ENCODE data around the gene STXBP1. TPM values are rescaled to one million over a fixed set of nuclear protein-coding genes. Genes with fewer than 3 reads are reported as not detected.

The STXBP1 gene
- total and polyA plus RNA-seq, 9 donors, result 5.3 to 19.5 (median 13.1) TPM

GRCh38 chr9:127686461-127687393, 74.7 kb downstream of the STXBP1 start:
- no peak overlapping the region for H3K27ac ChIP-seq (ENCODE audit: low read length)
- peaks cover 59% of the 10 kb centered on the region for H3K36me3 ChIP-seq (ENCODE audit: control insufficient read depth, insufficient read depth, low read length)
- 54% methylated on average over 2 of the region's 6 CpGs for WGBS (ENCODE audit: insufficient coverage)
- no peak overlapping the region for H3K4me3 ChIP-seq (ENCODE audit: low read length)
- H3K9me3 ChIP-seq (replicated peaks; ENCODE audit: control insufficient read depth, low read depth, low read length), result no peaks in the 10 kb centered on the region
- H3K27me3 ChIP-seq (ENCODE audit: control insufficient read depth, insufficient read depth, low read length), result no peaks in the 10 kb centered on the region
- no peak for DNase-seq
- H3K4me1 ChIP-seq (ENCODE audit: control insufficient read depth, insufficient read depth, low read length), result peaks cover 4% of the 10 kb centered on the region

DNA sequence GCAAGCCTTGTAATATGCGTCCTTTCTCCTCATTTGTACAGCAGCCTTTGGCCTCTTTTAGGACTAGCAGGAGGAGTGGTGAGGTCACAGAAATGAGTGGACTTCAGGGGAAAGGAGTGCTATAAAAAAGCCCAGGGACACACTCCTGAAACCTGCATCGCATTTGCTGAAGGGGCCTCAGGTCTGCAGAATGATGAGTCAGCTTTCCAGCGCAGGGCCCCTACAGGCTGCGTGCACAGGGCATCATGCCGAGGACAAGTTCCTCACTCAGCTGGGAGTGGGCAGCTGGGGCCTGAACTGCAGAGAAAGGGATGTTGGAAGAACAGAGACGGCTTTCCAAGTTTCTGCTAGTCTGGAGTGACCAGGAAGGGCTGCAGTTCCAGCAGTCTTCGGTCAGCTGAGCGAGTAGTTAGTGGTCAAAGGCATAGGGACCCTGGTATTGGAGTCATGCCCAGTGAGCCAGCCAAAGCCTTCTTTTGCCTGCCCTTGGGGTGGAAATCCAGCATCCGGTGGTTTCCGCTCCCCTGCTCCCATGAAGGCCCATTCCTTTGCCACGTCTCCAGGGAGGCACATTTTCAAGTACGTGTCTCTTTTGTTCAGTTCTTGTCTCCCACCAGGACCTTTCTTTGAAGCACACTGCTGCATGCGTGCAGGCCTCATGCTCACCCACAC, 77.4 kb downstream of the STXBP1 start:
- no peak for DNase-seq
- Histone ChIP-seq H3K9me3 (replicated peaks; ENCODE audit: control insufficient read depth, low read depth, low read length) (no peaks in the 10 kb centered on the region), H3K27me3 (ENCODE audit: control insufficient read depth, insufficient read depth, low read length) (no peaks in the 10 kb centered on the region), H3K27ac (ENCODE audit: low read length) (no peak overlapping the region), H3K4me3 (ENCODE audit: low read length) (no peak overlapping the region), H3K4me1 (ENCODE audit: control insufficient read depth, insufficient read depth, low read length) (peaks cover 6% of the 10 kb centered on the region), H3K36me3 (ENCODE audit: control insufficient read depth, insufficient read depth, low read length) (peaks cover 46% of the 10 kb centered on the region)
- WGBS (ENCODE audit: insufficient coverage), result 91% methylated on average over 12 of the region's 13 CpGs

DNA sequence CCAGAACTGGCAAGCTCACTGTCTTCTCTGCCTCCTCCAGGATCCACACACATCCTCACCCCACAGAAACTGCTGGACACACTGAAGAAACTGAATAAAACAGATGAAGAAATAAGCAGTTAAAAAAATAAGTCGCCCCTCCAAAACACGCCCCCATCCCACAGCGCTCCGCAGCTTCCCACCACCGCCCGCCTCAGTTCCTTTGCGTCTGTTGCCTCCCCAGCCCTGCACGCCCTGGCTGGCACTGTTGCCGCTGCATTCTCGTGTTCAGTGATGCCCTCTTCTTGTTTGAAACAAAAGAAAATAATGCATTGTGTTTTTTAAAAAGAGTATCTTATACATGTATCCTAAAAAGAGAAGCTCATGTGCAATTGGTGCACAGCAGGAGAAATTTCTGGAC, 78.7 kb downstream of the STXBP1 start:
- H3K36me3 ChIP-seq (ENCODE audit: control insufficient read depth, insufficient read depth, low read length), result peaks cover 46% of the 10 kb centered on the region
- H3K9me3 ChIP-seq (replicated peaks; ENCODE audit: control insufficient read depth, low read depth, low read length), result no peaks in the 10 kb centered on the region
- no peak for DNase-seq
- H3K27ac ChIP-seq (ENCODE audit: low read length), result no peak overlapping the region
- H3K4me1 ChIP-seq (ENCODE audit: control insufficient read depth, insufficient read depth, low read length), result peaks cover 11% of the 10 kb centered on the region
- 70% methylated on average over 5 of the region's 10 CpGs for WGBS (ENCODE audit: insufficient coverage)
- H3K27me3 ChIP-seq (ENCODE audit: control insufficient read depth, insufficient read depth, low read length), result no peaks in the 10 kb centered on the region
- H3K4me3 ChIP-seq (ENCODE audit: low read length), result no peak overlapping the region

DNA sequence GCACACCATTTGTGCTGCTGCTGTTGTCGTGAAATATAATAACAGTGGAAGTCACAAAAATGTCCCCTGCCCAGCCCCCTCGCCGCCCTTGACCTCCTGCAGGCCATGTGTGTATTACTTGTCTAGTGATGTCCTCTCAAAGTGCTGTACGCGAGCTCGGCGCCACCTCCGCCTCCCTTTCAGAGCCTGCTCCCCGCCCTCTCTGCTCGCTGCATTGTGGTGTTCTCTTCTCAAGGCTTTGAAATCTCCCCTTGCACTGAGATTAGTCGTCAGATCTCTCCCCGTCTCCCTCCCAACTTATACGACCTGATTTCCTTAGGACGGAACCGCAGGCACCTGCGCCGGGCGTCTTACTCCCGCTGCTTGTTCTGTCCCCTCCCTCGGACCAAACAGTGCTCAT, 80.0 kb downstream of the STXBP1 start:
- DNase-seq, result no peak
- peaks cover 11% of the 10 kb centered on the region for H3K4me1 ChIP-seq (ENCODE audit: control insufficient read depth, insufficient read depth, low read length)
- peaks cover 35% of the 10 kb centered on the region for H3K36me3 ChIP-seq (ENCODE audit: control insufficient read depth, insufficient read depth, low read length)
- no peak overlapping the region for H3K27ac ChIP-seq (ENCODE audit: low read length)
- WGBS (ENCODE audit: insufficient coverage), result 60% methylated on average over 13 of the region's 20 CpGs
- no peaks in the 10 kb centered on the region for H3K9me3 ChIP-seq (replicated peaks; ENCODE audit: control insufficient read depth, low read depth, low read length)
- H3K4me3 ChIP-seq (ENCODE audit: low read length), result no peak overlapping the region
- no peaks in the 10 kb centered on the region for H3K27me3 ChIP-seq (ENCODE audit: control insufficient read depth, insufficient read depth, low read length)

DNA sequence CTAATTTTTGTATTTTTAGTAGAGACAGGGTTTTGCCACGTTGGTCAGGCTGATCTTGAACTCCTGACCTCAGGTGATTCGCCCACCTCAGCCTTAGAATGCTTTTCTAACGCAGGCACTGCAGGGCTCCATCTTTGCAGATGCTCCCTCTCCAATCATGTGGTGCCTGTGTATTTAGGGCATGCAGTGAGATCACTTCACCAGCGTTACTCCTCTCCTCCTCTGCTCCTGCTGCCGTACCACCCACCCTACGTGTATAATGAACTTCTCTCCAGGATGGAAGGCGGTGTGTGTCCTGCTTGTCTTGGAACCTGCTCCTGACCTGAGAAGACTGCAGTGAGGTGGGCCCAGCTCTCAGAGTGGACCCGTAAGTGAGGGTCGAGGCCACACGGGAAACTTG, 81.1 kb downstream of the STXBP1 start:
- peaks cover 14% of the 10 kb centered on the region for H3K4me1 ChIP-seq (ENCODE audit: control insufficient read depth, insufficient read depth, low read length)
- H3K36me3 ChIP-seq (ENCODE audit: control insufficient read depth, insufficient read depth, low read length), result peaks cover 30% of the 10 kb centered on the region
- H3K9me3 ChIP-seq (replicated peaks; ENCODE audit: control insufficient read depth, low read depth, low read length), result no peaks in the 10 kb centered on the region
- no peak overlapping the region for H3K4me3 ChIP-seq (ENCODE audit: low read length)
- H3K27ac ChIP-seq (ENCODE audit: low read length), result no peak overlapping the region
- H3K27me3 ChIP-seq (ENCODE audit: control insufficient read depth, insufficient read depth, low read length), result no peaks in the 10 kb centered on the region
- 92% methylated on average over 6 of the region's 10 CpGs for WGBS (ENCODE audit: insufficient coverage)
- DNase-seq, result no peak

GRCh38 chr9:127693697-127694096, 81.6 kb downstream of the STXBP1 start:
- no peak for DNase-seq
- Histone ChIP-seq H3K4me3 (ENCODE audit: low read length) (no peak overlapping the region), H3K27ac (ENCODE audit: low read length) (no peak overlapping the region), H3K4me1 (ENCODE audit: control insufficient read depth, insufficient read depth, low read length) (peaks cover 16% of the 10 kb centered on the region), H3K27me3 (ENCODE audit: control insufficient read depth, insufficient read depth, low read length) (no peaks in the 10 kb centered on the region), H3K9me3 (replicated peaks; ENCODE audit: control insufficient read depth, low read depth, low read length) (no peaks in the 10 kb centered on the region), H3K36me3 (ENCODE audit: control insufficient read depth, insufficient read depth, low read length) (peaks cover 28% of the 10 kb centered on the region)
- WGBS (ENCODE audit: insufficient coverage), result no CpG with 5 or more reads among the region's 4 CpGs

- peaks cover 25% of the 10 kb centered on the region for H3K4me1 ChIP-seq (ENCODE audit: control insufficient read depth, insufficient read depth, low read length)
- peaks cover 21% of the 10 kb centered on the region for H3K36me3 ChIP-seq (ENCODE audit: control insufficient read depth, insufficient read depth, low read length)
- no peak overlapping the region for H3K27ac ChIP-seq (ENCODE audit: low read length)
- H3K9me3 ChIP-seq (replicated peaks; ENCODE audit: control insufficient read depth, low read depth, low read length), result no peaks in the 10 kb centered on the region
- H3K4me3 ChIP-seq (ENCODE audit: low read length), result no peak overlapping the region
- H3K27me3 ChIP-seq (ENCODE audit: control insufficient read depth, insufficient read depth, low read length), result no peaks in the 10 kb centered on the region
- 57% methylated on average over 4 of the region's 9 CpGs for WGBS (ENCODE audit: insufficient coverage)
- no peak for DNase-seq
These were observed 83.0 kb downstream of the STXBP1 start for GRCh38 chr9:127694890-127695720.

- WGBS (ENCODE audit: insufficient coverage), result 88% methylated on average over 2 of the region's 5 CpGs
- H3K9me3 ChIP-seq (replicated peaks; ENCODE audit: control insufficient read depth, low read depth, low read length), result no peaks in the 10 kb centered on the region
- H3K36me3 ChIP-seq (ENCODE audit: control insufficient read depth, insufficient read depth, low read length), result no peaks in the 10 kb centered on the region
- H3K27ac ChIP-seq (ENCODE audit: low read length), result no peak overlapping the region
- H3K4me3 ChIP-seq (ENCODE audit: low read length), result no peak overlapping the region
- peaks cover 30% of the 10 kb centered on the region for H3K4me1 ChIP-seq (ENCODE audit: control insufficient read depth, insufficient read depth, low read length)
- no peak for DNase-seq
- H3K27me3 ChIP-seq (ENCODE audit: control insufficient read depth, insufficient read depth, low read length), result no peaks in the 10 kb centered on the region
These were observed 85.5 kb downstream of the STXBP1 start for GRCh38 chr9:127697575-127697974.

DNA sequence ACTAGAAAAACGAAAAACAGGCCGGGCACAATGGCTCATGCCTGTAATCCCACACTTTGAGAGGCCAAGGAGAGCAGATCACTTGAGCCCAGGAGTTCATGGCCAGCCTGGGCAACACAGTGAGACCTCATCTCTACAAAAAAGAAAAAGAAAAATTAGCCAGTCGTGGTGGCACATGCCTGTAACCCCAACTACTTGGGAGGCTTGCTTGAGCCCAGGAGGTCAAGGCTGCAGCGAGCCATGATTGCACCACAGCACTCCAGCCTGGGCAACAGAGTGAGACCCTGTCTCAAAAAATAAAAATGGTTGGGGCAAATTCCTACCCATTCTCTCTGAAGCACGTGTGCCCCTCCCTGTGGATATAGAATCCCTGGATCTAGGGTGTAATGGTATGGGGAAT, 86.3 kb downstream of the STXBP1 start:
- H3K27ac ChIP-seq (ENCODE audit: low read length), result no peak overlapping the region
- no peak for DNase-seq
- WGBS (ENCODE audit: insufficient coverage), result 100% methylated on average over 3 of the region's 5 CpGs

More for the DNA sequence above, 86.3 kb downstream of the STXBP1 start:
- no peaks in the 10 kb centered on the region for H3K36me3 ChIP-seq (ENCODE audit: control insufficient read depth, insufficient read depth, low read length)
- H3K4me1 ChIP-seq (ENCODE audit: control insufficient read depth, insufficient read depth, low read length), result peaks cover 30% of the 10 kb centered on the region
- no peaks in the 10 kb centered on the region for H3K27me3 ChIP-seq (ENCODE audit: control insufficient read depth, insufficient read depth, low read length)
- no peaks in the 10 kb centered on the region for H3K9me3 ChIP-seq (replicated peaks; ENCODE audit: control insufficient read depth, low read depth, low read length)
- no peak overlapping the region for H3K4me3 ChIP-seq (ENCODE audit: low read length)
